ENCODE data around the gene KCNH4. TPM values are rescaled to one million over a fixed set of nuclear protein-coding genes. Genes with fewer than 3 reads are reported as not detected.

KCNH4 gene
- total RNA-seq, 1 donor from 2014 or later, result 0.31 TPM

DNA sequence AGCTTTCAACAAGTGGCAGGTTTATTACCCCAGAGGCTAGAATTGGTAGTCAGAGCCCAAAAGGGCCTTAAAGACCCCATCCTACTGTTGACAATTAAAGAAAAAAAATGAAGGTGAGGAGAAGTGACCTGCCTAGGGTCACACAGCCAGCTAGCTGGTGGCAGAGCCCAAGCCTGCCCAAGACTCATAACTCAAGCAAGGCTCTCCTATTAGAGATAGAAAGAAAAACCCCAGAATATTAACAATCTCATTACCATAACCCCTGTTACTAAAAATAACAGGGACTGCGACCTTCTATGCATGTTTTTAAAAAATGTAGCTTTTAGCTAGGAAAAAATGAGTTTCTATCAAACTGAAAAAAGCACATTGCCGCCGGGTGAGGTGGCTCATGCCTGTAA, 44.3 kb downstream of the KCNH4 start:
- DNase-seq, result no peak

- no peak for DNase-seq
Observed at GRCh38 chr17:42135664-42136653, 45.0 kb downstream of the KCNH4 start.

DNA sequence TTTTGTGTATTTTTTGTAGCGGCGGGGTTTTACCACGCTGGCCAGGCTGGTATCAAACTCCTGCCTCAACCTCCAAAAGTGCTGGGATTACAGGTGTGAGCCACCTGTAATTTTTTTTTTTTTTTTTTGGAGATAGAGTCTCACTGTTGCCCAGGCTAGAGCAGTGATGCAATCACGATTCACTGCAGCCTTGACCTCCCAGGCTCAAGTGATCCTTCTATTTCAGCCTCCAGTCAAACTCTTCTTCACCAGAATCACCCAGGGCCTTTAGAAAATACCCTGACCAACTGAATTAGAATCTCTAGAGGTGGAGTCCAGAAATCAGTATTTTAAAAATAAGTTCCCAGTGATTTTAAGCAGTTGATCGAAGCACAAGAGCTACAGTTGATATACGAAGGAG, 45.8 kb downstream of the KCNH4 start:
- DNase-seq, result no peak

GRCh38 chr17:42133461-42134041, 47.4 kb downstream of the KCNH4 start:
- no peak for DNase-seq

- peak; percentile 49 for DNase-seq
Observed at GRCh38 chr17:42132941-42133340, 48.0 kb downstream of the KCNH4 start.

DNA sequence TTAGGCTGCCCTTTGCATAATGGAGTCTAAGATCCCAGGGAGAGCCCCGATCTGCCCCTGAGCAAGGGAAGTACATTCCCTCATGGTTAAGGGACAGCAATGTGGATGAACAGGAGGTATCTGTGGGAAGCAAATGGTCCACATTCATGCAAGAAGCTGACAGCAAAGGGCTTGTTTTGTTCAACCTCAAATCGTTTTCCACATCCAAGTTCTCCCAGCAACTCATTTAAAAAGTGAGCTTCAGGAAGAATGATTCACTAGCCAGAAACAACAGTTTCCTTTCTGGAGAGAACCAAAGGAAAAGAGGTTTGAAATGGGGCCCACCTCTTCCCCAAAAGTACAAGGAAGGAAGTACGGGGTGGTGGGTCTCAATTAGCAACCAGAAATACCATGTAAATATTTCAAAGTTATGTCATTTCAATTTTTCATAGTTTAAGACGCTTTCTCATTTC, 48.9 kb downstream of the KCNH4 start:
- DNase-seq, result no peak

GRCh38 chr17:42131232-42131631, 49.7 kb downstream of the KCNH4 start:
- DNase-seq, result no peak

- no peak for DNase-seq
Observed at GRCh38 chr17:42130310-42130936, 50.5 kb downstream of the KCNH4 start.

DNA sequence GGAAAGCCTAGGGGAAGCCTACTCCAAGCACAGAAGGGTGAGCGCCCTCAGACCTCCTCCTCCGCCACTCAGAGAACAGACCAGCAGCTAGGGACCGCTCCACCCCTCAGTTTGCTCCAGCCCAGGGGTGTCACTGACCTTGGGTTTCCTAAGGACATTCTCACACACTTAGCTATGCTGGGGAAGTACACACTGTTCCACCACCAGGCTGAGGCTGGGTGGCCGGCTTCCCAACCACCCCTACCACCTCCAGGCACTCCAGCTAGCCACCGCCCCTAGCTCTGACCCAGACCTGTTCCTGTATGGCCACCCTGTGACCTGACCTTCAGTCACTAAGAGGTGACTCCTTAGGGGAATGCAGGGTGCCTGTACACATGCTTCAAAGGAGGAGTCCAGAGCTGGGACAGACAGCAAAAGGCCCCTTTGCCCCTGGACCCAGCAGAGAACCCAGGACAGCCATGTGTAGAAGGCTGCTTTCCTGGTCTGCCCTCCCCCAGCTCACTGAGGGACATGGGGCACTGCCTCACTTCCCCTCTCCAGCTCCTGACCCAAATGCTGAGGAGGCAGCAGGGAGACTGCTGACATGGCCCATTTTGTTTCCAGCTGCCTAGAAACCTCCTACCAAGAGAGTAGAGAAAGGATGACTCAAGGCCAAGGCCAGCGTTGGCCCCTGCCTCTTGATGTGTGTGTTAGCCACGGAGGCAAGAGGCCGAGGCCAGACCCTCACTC, 51.7 kb downstream of the KCNH4 start:
- no peak for DNase-seq

GRCh38 chr17:42127414-42127813, 53.5 kb downstream of the KCNH4 start:
- DNase-seq, result no peak

- no peak for DNase-seq
Observed at GRCh38 chr17:42126836-42127235, 54.1 kb downstream of the KCNH4 start.

GRCh38 chr17:42125565-42125964, 55.4 kb downstream of the KCNH4 start:
- DNase-seq, result no peak

GRCh38 chr17:42124256-42124655, 56.7 kb downstream of the KCNH4 start:
- no peak for DNase-seq

DNA sequence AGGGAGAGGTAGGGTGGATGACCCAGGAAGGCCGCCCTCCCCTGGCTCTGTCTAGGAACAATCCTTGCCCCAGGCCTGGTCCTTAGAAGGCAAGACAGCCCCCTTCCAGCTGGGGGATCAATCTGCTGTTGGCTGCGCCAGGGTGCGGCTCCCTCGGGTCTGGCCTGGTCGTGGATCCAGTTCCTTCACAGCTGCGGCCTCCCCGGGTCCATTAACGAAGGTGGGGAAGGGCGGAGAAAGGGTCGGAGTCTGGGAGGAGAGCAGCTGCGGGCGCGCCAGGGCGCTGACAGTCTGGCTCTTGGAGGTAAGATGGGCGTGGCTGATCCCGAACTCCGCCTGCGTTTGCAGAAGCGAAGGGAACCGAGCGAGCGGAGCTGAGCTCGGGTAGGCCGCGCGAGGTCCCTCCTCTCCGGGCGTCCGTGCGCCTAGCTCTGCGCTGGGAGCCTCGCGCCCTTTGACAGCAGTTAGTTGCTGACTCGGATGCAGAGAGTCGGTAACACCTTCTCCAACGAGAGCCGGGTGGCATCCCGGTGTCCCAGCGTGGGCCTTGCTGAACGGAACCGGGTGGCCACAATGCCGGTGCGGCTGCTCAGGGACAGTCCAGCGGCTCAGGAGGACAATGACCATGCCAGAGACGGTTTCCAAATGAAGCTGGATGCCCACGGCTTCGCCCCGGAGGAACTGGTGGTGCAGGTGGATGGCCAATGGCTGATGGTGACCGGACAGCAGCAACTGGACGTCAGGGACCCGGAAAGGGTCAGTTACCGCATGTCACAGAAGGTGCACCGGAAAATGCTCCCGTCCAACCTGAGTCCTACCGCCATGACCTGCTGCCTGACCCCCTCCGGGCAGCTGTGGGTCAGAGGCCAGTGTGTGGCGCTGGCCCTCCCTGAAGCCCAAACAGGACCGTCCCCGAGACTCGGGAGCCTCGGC, 58.3 kb downstream of the KCNH4 start, which contains the start of gene HSPB9:
Gene HSPB9, plus strand, starts transcription at position 434 of the 933 bp plus-strand sequence. Its CDS starts 47 bp downstream, at position 481.
- no peak for DNase-seq

DNA sequence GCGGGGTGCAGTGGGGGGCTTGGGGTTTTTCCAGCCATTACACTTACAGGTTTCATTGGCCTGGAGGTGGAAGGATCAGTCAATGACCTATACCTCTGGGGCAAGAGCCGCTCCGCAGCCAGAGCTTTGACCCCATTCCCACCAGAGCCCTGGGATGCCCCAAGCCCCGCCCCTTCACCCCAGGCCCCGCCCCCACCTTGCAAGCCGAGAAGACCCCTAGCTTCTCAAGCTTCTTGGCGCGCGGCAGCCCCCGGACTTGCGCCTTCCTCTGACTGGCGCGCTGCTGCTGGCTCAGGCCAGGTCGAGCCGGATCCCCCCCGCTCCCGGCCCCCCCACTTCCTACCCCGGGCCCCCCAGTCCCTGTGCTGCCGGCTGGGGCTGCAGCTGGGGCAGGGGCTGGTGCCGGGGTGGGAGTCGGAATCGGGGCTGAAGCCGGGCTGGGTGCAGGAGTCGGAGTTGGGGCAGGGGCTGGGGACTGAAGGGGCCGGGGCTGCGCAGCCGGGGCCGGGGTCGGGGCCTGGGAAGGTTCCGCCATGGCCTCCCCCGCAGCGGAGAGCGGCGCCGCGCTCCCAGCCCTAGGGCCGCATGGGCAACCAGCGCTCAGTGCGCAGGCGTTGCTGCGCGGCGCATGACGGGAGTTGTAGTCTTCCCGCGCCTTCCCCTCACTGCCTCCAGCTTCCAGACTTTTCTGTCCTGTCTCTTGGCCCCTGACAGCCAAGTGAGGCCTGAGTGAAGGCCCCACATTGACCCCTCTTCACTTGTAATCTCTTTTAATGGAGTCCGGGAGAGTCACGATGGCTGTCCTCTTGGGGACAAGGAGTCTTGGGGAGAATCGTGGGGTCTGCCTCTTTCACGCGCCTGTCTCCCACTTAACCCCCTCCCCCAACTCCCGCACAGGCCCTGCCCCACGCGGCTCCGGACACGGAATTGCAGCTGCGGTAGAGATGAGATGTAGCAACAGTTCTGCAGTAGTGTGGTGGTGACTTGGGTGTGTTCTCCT, 59.9 kb downstream of the KCNH4 start, which contains the start of gene KAT2A:
Gene KAT2A, minus strand, starts transcription at position 598 of the 1,000 bp plus-strand sequence. Its CDS starts 63 bp downstream, at position 535.
- DNase-seq, result peak; percentile 76

DNA sequence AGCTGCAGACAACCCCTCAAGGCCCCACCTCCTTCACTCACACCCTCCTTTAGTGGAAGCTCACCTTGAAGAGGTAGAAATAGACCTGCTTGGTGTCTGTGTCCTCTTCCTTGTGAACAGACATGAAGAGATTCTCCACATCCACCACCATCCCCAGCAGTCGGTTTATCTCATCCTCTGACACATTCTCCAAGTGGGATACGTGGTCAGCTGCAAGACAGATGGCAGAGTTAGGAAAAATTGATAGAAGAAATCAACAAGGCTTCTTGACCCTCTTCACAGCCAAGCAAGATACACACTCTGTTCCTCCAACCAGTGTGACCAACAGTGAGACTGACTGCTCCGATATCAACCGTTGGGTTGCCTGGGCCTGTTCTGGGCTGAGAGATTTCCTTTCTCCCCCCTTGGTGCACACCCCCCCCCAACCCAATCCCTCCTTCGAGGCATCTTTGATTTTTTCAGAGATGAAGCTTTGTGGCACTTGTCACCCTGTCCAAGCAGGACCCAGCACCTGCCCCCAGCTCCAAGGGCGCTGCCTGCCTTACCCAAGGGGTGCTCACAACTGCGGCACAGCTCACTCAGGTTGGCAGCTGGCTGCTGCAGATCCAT, 60.7 kb downstream of the KCNH4 start:
- DNase-seq, result no peak

DNA sequence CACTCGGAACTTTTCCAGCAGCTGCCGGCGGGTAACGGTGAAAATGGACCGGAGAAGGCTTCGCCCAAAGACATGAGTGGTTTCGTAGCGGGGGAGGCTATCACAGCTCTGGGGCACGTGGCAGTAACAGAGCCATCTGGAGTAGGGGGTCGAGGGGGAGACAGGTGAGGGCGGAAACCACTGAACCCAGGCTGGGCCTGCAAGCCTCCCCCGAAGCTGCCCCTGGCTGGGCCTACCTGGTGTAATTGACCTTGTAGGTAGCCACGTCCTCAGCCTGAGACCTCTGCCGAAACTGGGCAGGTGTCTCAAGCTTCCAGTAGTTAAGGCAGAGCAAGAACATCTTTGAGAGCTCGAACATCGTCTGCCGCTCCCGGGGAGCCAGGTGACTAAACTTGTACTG, 61.6 kb downstream of the KCNH4 start:
- no peak for DNase-seq

GRCh38 chr17:42118545-42118944, 62.4 kb downstream of the KCNH4 start:
- no peak for DNase-seq

- no peak for DNase-seq
Observed at GRCh38 chr17:42118126-42118510, 62.8 kb downstream of the KCNH4 start.
